PC-9 (cell line): ENCODE results near the gene LRRC47. TPM values are rescaled to one million over a fixed set of nuclear protein-coding genes. Genes with fewer than 3 reads are reported as not detected.

Source experiments
- BruUV-seq: library from RNA; stranded (reverse); fragments of 400-500 nt; replicated peaks from 2 replicates; lab custom pipeline; 2021; lab: Mats Ljungman, UMichigan
- CTCF ChIA-PET: fragments of 300-600 bp; sonication (Branson Sonifier 250); formaldehyde crosslinking; loops from one replicate; lab custom pipeline; 2022; ENCODE audit warnings: antibody characterized with exemption; lab: Charles Lee
- POLR2A ChIA-PET: fragments of 300-600 bp; sonication (Branson Sonifier 250); formaldehyde crosslinking; loops from one replicate; lab custom pipeline; 2022; ENCODE audit warnings: antibody characterized with exemption; ENCODE audit not compliant: unreplicated experiment; lab: Charles Lee
- DNase-seq, 2 experiments: peaks; one replicate each; pipeline versions ENCODE4 v3.0.0 to v3.0.0-alpha.2; 2015 to 2022; ENCODE audit warnings: mixed read lengths in 1 of 2
- H2AFZ ChIP-seq: fragments of 200-600 bp; sonication (generic); 2 replicates; pipeline ENCODE4 v1.8.1; 2017; ENCODE audit warnings: antibody characterized with exemption
- H3F3A ChIP-seq: fragments of 200-600 bp; sonication (generic); 2 replicates; pipeline ENCODE4 v1.8.1; 2017; ENCODE audit warnings: antibody characterized with exemption, mild to moderate bottlenecking, low read depth; ENCODE audit not compliant: insufficient read depth
- H3K27ac ChIP-seq: fragments of 200-600 bp; sonication (generic); 2 replicates; pipeline ENCODE4 v1.6.1; 2016; ENCODE audit warnings: mixed run types
- H3K27me3 ChIP-seq: fragments of 200-600 bp; sonication (generic); 2 replicates; pipeline ENCODE4 v1.6.1; 2016; ENCODE audit warnings: low read depth, mixed run types; ENCODE audit not compliant: insufficient read depth
- H3K36me3 ChIP-seq: fragments of 200-600 bp; sonication (generic); 2 replicates; pipeline ENCODE4 v1.6.1; 2016; ENCODE audit warnings: low read depth, mixed run types
- H3K4me1 ChIP-seq: fragments of 200-600 bp; sonication (generic); replicated peaks from 2 replicates; pipeline ENCODE4 v1.6.1; 2016; ENCODE audit warnings: mixed run types; ENCODE audit not compliant: insufficient read depth
- H3K4me2 ChIP-seq: fragments of 200-600 bp; sonication (generic); 2 replicates; pipeline ENCODE4 v1.6.1; 2017; ENCODE audit warnings: mixed run types
- H3K4me3 ChIP-seq: fragments of 200-600 bp; sonication (generic); 2 replicates; pipeline ENCODE4 v1.6.1; 2016; ENCODE audit warnings: mixed run types
- H3K79me2 ChIP-seq: fragments of 200-600 bp; sonication (generic); 2 replicates; pipeline ENCODE4 v1.6.1; 2017; ENCODE audit warnings: low read depth, mixed run types
- H3K9me2 ChIP-seq: fragments of 200-600 bp; sonication (generic); 2 replicates; pipeline ENCODE4 v1.8.1; 2017; ENCODE audit warnings: mild to moderate bottlenecking; ENCODE audit not compliant: insufficient read depth
- H3K9me3 ChIP-seq: fragments of 200-600 bp; sonication (generic); 2 replicates; pipeline ENCODE4 v1.8.1; 2016; ENCODE audit warnings: low read depth; ENCODE audit not compliant: insufficient read depth
- H4K20me1 ChIP-seq: fragments of 200-600 bp; sonication (generic); 2 replicates; pipeline ENCODE4 v1.8.1; 2017; ENCODE audit not compliant: insufficient read depth
- CTCF ChIP-seq: fragments of 200-600 bp; sonication (generic); conservative IDR thresholded peaks from 2 replicates; pipeline ENCODE4 v1.6.1; 2017; ENCODE audit warnings: mixed run types, antibody characterized with exemption, mild to moderate bottlenecking, moderate library complexity
- EZH2 ChIP-seq: fragments of 200-600 bp; sonication (generic); IDR thresholded peaks from 2 replicates; pipeline ENCODE4 v1.8.0; 2017; ENCODE audit warnings: antibody characterized with exemption, low read depth
- intact Hi-C: fragments of 100-400 bp; cut with micrococcal nuclease; formaldehyde crosslinking; loops from one replicate; pipeline ENCODE4 v1.10.0; 2022; ENCODE audit not compliant: unreplicated experiment
- total RNA-seq: library from RNA; stranded (reverse); gene quantifications from 2 replicates; pipeline ENCODE4 v1.2.3, GENCODE V29; 2021

LRRC47 gene
- total RNA-seq, 1 experiment from 2014 or later: 34.2 TPM

- ChIA-PET CTCF (no interaction called here), POLR2A (no interaction called here)
- DNase-seq: no peak
- H3K4me3 ChIP-seq: no peak overlapping the region
- H3K4me1 ChIP-seq: no peaks in the 10 kb centered on the region
- H3K9me3 ChIP-seq: no peaks in the 10 kb centered on the region
- BruUV-seq: no TSS peak
- no peaks in the 10 kb centered on the region; the same call in 1 of the 2 replicates for H3F3A ChIP-seq
- peaks cover 49% of the 10 kb centered on the region for H4K20me1 ChIP-seq
- no peaks in the 10 kb centered on the region for H3K27me3 ChIP-seq
- no peak overlapping the region for H2AFZ ChIP-seq
- H3K36me3 ChIP-seq: peaks cover 10% of the 10 kb centered on the region
- H3K9me2 ChIP-seq: no peaks in the 10 kb centered on the region
- intact Hi-C loops: no loop called here
- TF ChIP-seq EZH2: no peak
- TF ChIP-seq CTCF: no peak
- H3K4me2 ChIP-seq: no peak overlapping the region
- no peak overlapping the region for H3K27ac ChIP-seq
- peaks cover 25% of the 10 kb centered on the region for H3K79me2 ChIP-seq
These were observed 7.4 kb downstream of the LRRC47 start for GRCh38 chr1:3788756-3789420.

- Histone ChIP-seq H3K4me2 (no peak overlapping the region), H3K9me3 (no peaks in the 10 kb centered on the region), H3K27me3 (no peaks in the 10 kb centered on the region), H4K20me1 (peaks cover 40% of the 10 kb centered on the region), H3K36me3 (peaks cover 10% of the 10 kb centered on the region), H3K4me3 (no peak overlapping the region), H3F3A (no peaks in the 10 kb centered on the region; the same call in 1 of the 2 replicates), H2AFZ (no peak overlapping the region), H3K9me2 (no peaks in the 10 kb centered on the region), H3K4me1 (no peaks in the 10 kb centered on the region), H3K27ac (no peak overlapping the region), H3K79me2 (peaks cover 16% of the 10 kb centered on the region)
- BruUV-seq: no TSS peak
- POLR2A ChIA-PET: interaction anchor here (0.6 kb wide), 1 partner anchor 1257 kb away, joined by 4 read pairs; no protein-coding TSS in a partner anchor
- no peak for TF ChIP-seq CTCF
- TF ChIP-seq EZH2: no peak
- CTCF ChIA-PET: no interaction called here
- intact Hi-C loops: no loop called here
- DNase-seq: no peak
These were observed 8.3 kb downstream of the LRRC47 start for GRCh38 chr1:3787745-3788605.

- intact Hi-C loops: no loop called here
- no peak overlapping the region for H3K27ac ChIP-seq
- peaks cover 35% of the 10 kb centered on the region for H4K20me1 ChIP-seq
- H3K27me3 ChIP-seq: no peaks in the 10 kb centered on the region
- H3F3A ChIP-seq: no peaks in the 10 kb centered on the region; the same call in 1 of the 2 replicates
- H3K9me2 ChIP-seq: no peaks in the 10 kb centered on the region
- POLR2A ChIA-PET: interaction anchor here (0.6 kb wide), 1 partner anchor 1257 kb away, joined by 4 read pairs; no protein-coding TSS in a partner anchor
- H3K9me3 ChIP-seq: no peaks in the 10 kb centered on the region
- no peak overlapping the region for H2AFZ ChIP-seq
- peaks cover 15% of the 10 kb centered on the region for H3K36me3 ChIP-seq
- no peaks in the 10 kb centered on the region for H3K4me1 ChIP-seq
- H3K4me2 ChIP-seq: no peak overlapping the region
- TF ChIP-seq EZH2 (no peak), CTCF (no peak)
- DNase-seq: no peak
- CTCF ChIA-PET: no interaction called here
- no TSS peak for BruUV-seq
- H3K79me2 ChIP-seq: peaks cover 10% of the 10 kb centered on the region
- no peak overlapping the region for H3K4me3 ChIP-seq
These were observed 9.0 kb downstream of the LRRC47 start for GRCh38 chr1:3787349-3787715.
